CD14-positive monocyte (primary cell): ENCODE data around the gene DQX1. TPM values are rescaled to one million over a fixed set of nuclear protein-coding genes. Genes with fewer than 3 reads are reported as not detected.

Experiments used
- DNase-seq, 3 donors: peaks; one replicate each; pipeline ENCODE4 v3.0.0-alpha.2; 2011 to 2022
- H2AFZ ChIP-seq: 2 replicates; pipeline ENCODE4 v1.6.0; 2012; ENCODE audit warnings: mild to moderate bottlenecking, low read depth, low read length, inconsistent platforms; ENCODE audit not compliant: insufficient read depth, poor library complexity, severe bottlenecking
- H3K27ac ChIP-seq, 2 donors: 1 replicate in 1 of 2; 2 replicates in 1 of 2; pipeline ENCODE4 v1.5.1; 2012 to 2013; ENCODE audit warnings: low read length in 2 of 2, control low read depth in 1 of 2, inconsistent platforms in 1 of 2, low read depth in 1 of 2, mild to moderate bottlenecking in 1 of 2
- H3K27me3 ChIP-seq, 2 donors: one replicate each; pipeline versions ENCODE4 v1.6.0 to v1.6.1; 2011 to 2013; ENCODE audit warnings: low read length in 2 of 2; ENCODE audit not compliant: control insufficient read depth in 2 of 2, insufficient read depth in 2 of 2
- H3K36me3 ChIP-seq, 2 donors: replicated peaks in 1 of 2; 1 replicate in 1 of 2; 2 replicates in 1 of 2; pipeline versions ENCODE4 v1.5.1 to v1.6.1; 2012 to 2013; ENCODE audit warnings: low read length in 2 of 2, control low read depth in 1 of 2, inconsistent platforms in 1 of 2, mild to moderate bottlenecking in 1 of 2; ENCODE audit not compliant: insufficient read depth in 2 of 2, control insufficient read depth in 1 of 2
- H3K4me1 ChIP-seq, 2 donors: 1 replicate in 1 of 2; 2 replicates in 1 of 2; pipeline versions ENCODE4 v1.5.1 to v1.6.1; 2012 to 2013; ENCODE audit warnings: low read length in 2 of 2, control low read depth in 1 of 2, inconsistent platforms in 1 of 2, mild to moderate bottlenecking in 1 of 2, moderate library complexity in 1 of 2; ENCODE audit not compliant: insufficient read depth in 2 of 2, control insufficient read depth in 1 of 2
- H3K4me2 ChIP-seq: replicated peaks from 2 replicates; pipeline ENCODE3; 2012; ENCODE audit warnings: low read length, moderate library complexity, mild to moderate bottlenecking; ENCODE audit not compliant: poor library complexity, severe bottlenecking; ENCODE audit errors: extremely low read depth
- H3K4me3 ChIP-seq, 3 experiments: fragments of 200-600 bp in 1 of 3; sonication (generic) in 1 of 3; replicated peaks in 1 of 3; 1 replicate in 2 of 3; 2 replicates in 1 of 3; pipeline ENCODE4 v1.5.1; 2011 to 2013; ENCODE audit warnings: low read length in 3 of 3, mild to moderate bottlenecking in 3 of 3, control low read depth in 2 of 3, low read depth in 2 of 3, inconsistent platforms in 1 of 3, moderate library complexity in 1 of 3
- H3K79me2 ChIP-seq: 2 replicates; pipeline ENCODE4 v1.6.0; 2012; ENCODE audit warnings: mild to moderate bottlenecking, control low read depth, inconsistent platforms, low read length, moderate library complexity; ENCODE audit not compliant: insufficient read depth
- H3K9ac ChIP-seq: 2 replicates; pipeline ENCODE4 v1.6.0; 2017; ENCODE audit warnings: low read length, mild to moderate bottlenecking; ENCODE audit not compliant: insufficient read depth, poor library complexity, severe bottlenecking
- H3K9me3 ChIP-seq, 2 donors: replicated peaks in 1 of 2; 1 replicate in 1 of 2; 2 replicates in 1 of 2; pipeline versions ENCODE4 v1.5.1 to v1.6.1; 2012 to 2013; ENCODE audit warnings: low read length in 2 of 2, control low read depth in 1 of 2; ENCODE audit not compliant: control insufficient read depth in 1 of 2, insufficient read depth in 1 of 2
- H4K20me1 ChIP-seq: 2 replicates; pipeline ENCODE4 v1.6.0; 2012; ENCODE audit warnings: mild to moderate bottlenecking, low read length, control low read depth, moderate library complexity; ENCODE audit not compliant: insufficient read depth
- H3K27ac Mint-ChIP-seq, 7 donors: one replicate each; pipeline ENCODE4 v1.8.0; 2020; ENCODE audit warnings: mild to moderate bottlenecking in 7 of 7, mixed read lengths in 7 of 7, moderate library complexity in 6 of 7, inconsistent platforms in 2 of 7
- H3K27me3 Mint-ChIP-seq, 3 donors: one replicate each; pipeline ENCODE4 v1.8.0; 2021 to 2022; ENCODE audit warnings: low read depth in 3 of 3, mild to moderate bottlenecking in 3 of 3, mixed read lengths in 3 of 3, moderate library complexity in 3 of 3, inconsistent platforms in 1 of 3
- H3K36me3 Mint-ChIP-seq, 2 donors: one replicate each; pipeline ENCODE4 v1.8.0; 2020; ENCODE audit warnings: mixed read lengths in 2 of 2, inconsistent platforms in 1 of 2, mild to moderate bottlenecking in 1 of 2
- H3K4me1 Mint-ChIP-seq: one replicate; pipeline ENCODE4 v1.8.0; 2020; ENCODE audit warnings: mild to moderate bottlenecking, mixed read lengths
- H3K4me3 Mint-ChIP-seq, 2 donors: one replicate each; pipeline ENCODE4 v1.8.0; 2020; ENCODE audit warnings: mild to moderate bottlenecking in 2 of 2, mixed read lengths in 2 of 2, moderate library complexity in 1 of 2
- H3K9me3 Mint-ChIP-seq, 7 donors: one replicate each; pipeline ENCODE4 v1.8.0; 2020 to 2022; ENCODE audit warnings: mixed read lengths in 7 of 7, mild to moderate bottlenecking in 6 of 7, moderate library complexity in 6 of 7, inconsistent platforms in 2 of 7
- CTCF ChIP-seq: fragments of 200-600 bp; IDR thresholded peaks from one replicate; pipeline ENCODE4 v1.8.0; 2022; ENCODE audit warnings: antibody characterized with exemption, mild to moderate bottlenecking
- WGBS: methylation state at CpG from one replicate; pipeline ENCODE4 v1.1.5; 2013; ENCODE audit warnings: missing lambda C conversion rate; ENCODE audit not compliant: insufficient coverage; 5-methylcytosine and 5-hydroxymethylcytosine counted together
- intact Hi-C, 2 donors: fragments of 100-400 bp; cut with micrococcal nuclease; formaldehyde crosslinking; loops; one replicate each; pipeline versions ENCODE4 v1.15.0 to v1.15.1; 2023
- polyA plus RNA-seq, 3 donors: library from polyadenylated mRNA; depleted of rRNA in 1 of 3; unstranded in 2 of 3; stranded (reverse) in 1 of 3; fragments of 300-500 nt in 2 of 3; fragments of >200 nt in 1 of 3; fragmentation: Illumina TruSeq in 2 of 3; gene quantifications; 1 replicate in 2 of 3; 2 replicates in 1 of 3; pipeline ENCODE4 v1.2.3, GENCODE V29; 2012 to 2021

Gene DQX1
- polyA plus RNA-seq, 3 donors: 0.36 TPM; not detected in 2

- Histone ChIP-seq H2AFZ (peak overlapping the region; percentile 92), H3K27me3 (peaks cover 45 to 53% of the 10 kb centered on the region in 2 donors), H3K9me3 (peaks cover 0 to 20% of the 10 kb centered on the region in 2 donors), H3K27ac (peak overlapping the region in 1 of 2 donors; percentile 89), H3K79me2 (peaks cover 28% of the 10 kb centered on the region), H3K4me1 (peaks cover 75 to 81% of the 10 kb centered on the region in 2 donors), H3K4me3 (peak overlapping the region; percentile 39 to 85 (median 77)), H3K9ac (peak overlapping the region; percentile 75), H3K36me3 (no peaks in the 10 kb centered on the region), H4K20me1 (no peaks in the 10 kb centered on the region), H3K4me2 (peak overlapping the region; percentile 88)
- 12% methylated on average over 18 of the region's 32 CpGs for WGBS
- peaks cover 76% of the 10 kb centered on the region for H3K4me1 Mint-ChIP-seq
- H3K36me3 Mint-ChIP-seq: peaks cover 39 to 44% of the 10 kb centered on the region in 2 donors
- intact Hi-C loops: no loop called here
- H3K9me3 Mint-ChIP-seq: peaks cover 0 to 27% (median 4%) of the 10 kb centered on the region in 7 donors
- H3K4me3 Mint-ChIP-seq: peak overlapping the region; percentile 88 to 96
- no peak for DNase-seq
- peak overlapping the region in 5 of 7 donors; percentile 56 to 94 (median 92) for H3K27ac Mint-ChIP-seq
- peaks cover 50 to 64% (median 54%) of the 10 kb centered on the region in 3 donors for H3K27me3 Mint-ChIP-seq
- TF ChIP-seq CTCF: no peak
Measured at GRCh38 chr2:74502147-74502719, 23.8 kb downstream of the DQX1 start.

- H4K20me1 ChIP-seq: no peaks in the 10 kb centered on the region
- peak overlapping the region; percentile 88 to 96 for H3K4me3 Mint-ChIP-seq
- peak overlapping the region; percentile 88 for H3K4me2 ChIP-seq
- peak overlapping the region; percentile 75 for H3K9ac ChIP-seq
- 77% methylated on average over 9 of the region's 18 CpGs for WGBS
- H3K27me3 Mint-ChIP-seq: peaks cover 57 to 71% (median 58%) of the 10 kb centered on the region in 3 donors
- no peaks in the 10 kb centered on the region for H3K36me3 ChIP-seq
- peaks cover 40 to 44% of the 10 kb centered on the region in 2 donors for H3K36me3 Mint-ChIP-seq
- peaks cover 0 to 20% of the 10 kb centered on the region in 2 donors for H3K9me3 ChIP-seq
- H2AFZ ChIP-seq: no peak overlapping the region
- intact Hi-C loops: no loop called here
- peak overlapping the region in 1 of 3 experiments; percentile 85 for H3K4me3 ChIP-seq
- peaks cover 71% of the 10 kb centered on the region for H3K4me1 Mint-ChIP-seq
- H3K27ac ChIP-seq: no peak overlapping the region
- H3K9me3 Mint-ChIP-seq: peaks cover 0 to 27% (median 4%) of the 10 kb centered on the region in 7 donors
- H3K27ac Mint-ChIP-seq: peak overlapping the region in 1 of 7 donors; percentile 34
- peaks cover 51 to 60% of the 10 kb centered on the region in 2 donors for H3K27me3 ChIP-seq
- no peak for DNase-seq
- peaks cover 21% of the 10 kb centered on the region for H3K79me2 ChIP-seq
- H3K4me1 ChIP-seq: peaks cover 69 to 74% of the 10 kb centered on the region in 2 donors
- TF ChIP-seq CTCF: no peak
Measured at GRCh38 chr2:74501335-74502071, 24.5 kb downstream of the DQX1 start.
